Endothelial cell of umbilical vein (primary cell): Measurements from ENCODE around the gene PDGFA. TPM values are rescaled to one million over a fixed set of nuclear protein-coding genes. Genes with fewer than 3 reads are reported as not detected.

Experiments
- BruUV-seq: library from RNA; stranded (reverse); fragments of 400-500 nt; replicated peaks from 2 replicates; lab custom pipeline; 2021; lab: Mats Ljungman, UMichigan
- CTCF ChIA-PET: fragments of 300-600, 350-600 bp; sonication (Branson Sonifier 250); formaldehyde crosslinking; loops from one replicate; lab custom pipeline; 2021; ENCODE audit warnings: antibody characterized with exemption, inconsistent platforms; lab: Charles Lee
- POLR2A ChIA-PET: fragments of 300-600, 350-600 bp; sonication (Branson Sonifier 250); formaldehyde crosslinking; loops from one replicate; lab custom pipeline; 2021; ENCODE audit warnings: antibody characterized with exemption, inconsistent platforms; lab: Charles Lee
- DNase-seq: peaks from one replicate; pipeline ENCODE4 v3.0.0-alpha.2; 2011; ENCODE audit warnings: low read depth, low spot score
- FAIRE-seq: peaks from 2 replicates; lab custom pipeline; 2011; peaks lifted over from hg19 to GRCh38; lab: Jason Lieb, UNC
- H2AFZ ChIP-seq: 2 replicates; pipeline ENCODE4 v1.6.0; 2012; ENCODE audit warnings: low read depth, low read length, control low read depth, inconsistent platforms
- H3K27ac ChIP-seq: 2 replicates; pipeline ENCODE4 v1.5.1; 2011; ENCODE audit warnings: low read depth, mild to moderate bottlenecking, control low read depth, low read length, moderate library complexity; ENCODE audit not compliant: insufficient read depth
- H3K27me3 ChIP-seq, 2 experiments: 2 replicates each; pipeline versions ENCODE4 v1.6.0 to v1.6.1; 2011; ENCODE audit warnings: low read length in 2 of 2, mixed read lengths in 1 of 2; ENCODE audit not compliant: control insufficient read depth in 2 of 2, insufficient read depth in 2 of 2
- H3K36me3 ChIP-seq, 2 experiments: 2 replicates in 1 of 2; 3 replicates in 1 of 2; pipeline ENCODE4 v1.5.1; 2011; ENCODE audit warnings: low read length in 2 of 2, mild to moderate bottlenecking in 1 of 2, moderate library complexity in 1 of 2; ENCODE audit not compliant: control insufficient read depth in 2 of 2, insufficient read depth in 2 of 2; ENCODE audit errors: extremely low read depth in 1 of 2
- H3K4me1 ChIP-seq: 3 replicates; pipeline ENCODE4 v1.5.1; 2011; ENCODE audit warnings: mild to moderate bottlenecking, low read length; ENCODE audit not compliant: control insufficient read depth, insufficient read depth; ENCODE audit errors: extremely low read depth
- H3K4me2 ChIP-seq: 2 replicates; pipeline ENCODE4 v1.6.1; 2011; ENCODE audit warnings: low read length, control low read depth, mixed read lengths; ENCODE audit not compliant: insufficient read depth
- H3K4me3 ChIP-seq, 3 experiments: fragments of 200-600 bp in 1 of 3; sonication (generic), shearing (Covaris generic) in 1 of 3; replicated peaks in 1 of 3; 2 replicates each; pipeline ENCODE4 v1.5.1; 2011 to 2016; ENCODE audit warnings: control low read depth in 3 of 3, low read length in 3 of 3, mild to moderate bottlenecking in 2 of 3, inconsistent platforms in 1 of 3, low read depth in 1 of 3, moderate library complexity in 1 of 3; ENCODE audit not compliant: insufficient read depth in 1 of 3
- H3K79me2 ChIP-seq: 2 replicates; pipeline ENCODE4 v1.6.0; 2012; ENCODE audit warnings: low read length, inconsistent platforms; ENCODE audit not compliant: control insufficient read depth, insufficient read depth
- H3K9ac ChIP-seq: replicated peaks from 2 replicates; pipeline ENCODE3; 2011; ENCODE audit warnings: low read length, control low read depth; ENCODE audit not compliant: insufficient read depth; ENCODE audit errors: extremely low read depth
- H3K9me1 ChIP-seq: replicated peaks from 3 replicates; pipeline ENCODE4 v1.6.0; 2011; ENCODE audit warnings: mild to moderate bottlenecking, low read length; ENCODE audit not compliant: control insufficient read depth, insufficient read depth; ENCODE audit errors: extremely low read depth
- H3K9me3 ChIP-seq: replicated peaks from 2 replicates; pipeline ENCODE4 v1.5.1; 2012; ENCODE audit warnings: low read length, inconsistent platforms; ENCODE audit not compliant: control insufficient read depth, insufficient read depth
- H4K20me1 ChIP-seq: replicated peaks from 2 replicates; pipeline ENCODE3; 2011; ENCODE audit warnings: mild to moderate bottlenecking, low read length; ENCODE audit not compliant: control insufficient read depth, insufficient read depth; ENCODE audit errors: extremely low read depth
- EZH2 ChIP-seq: IDR thresholded peaks from 2 replicates; pipeline ENCODE4 v1.6.1; 2012; ENCODE audit warnings: borderline replicate concordance, low read depth, mild to moderate bottlenecking, moderate library complexity, low read length, inconsistent platforms; ENCODE audit not compliant: severe bottlenecking
- FOS ChIP-seq: IDR thresholded peaks from 2 replicates; pipeline ENCODE4 v1.6.1; 2011; ENCODE audit warnings: mild to moderate bottlenecking, low read length, moderate library complexity, borderline replicate concordance; ENCODE audit not compliant: insufficient read depth
- GATA2 ChIP-seq: IDR thresholded peaks from 2 replicates; pipeline ENCODE4 v1.7.0; 2011; ENCODE audit warnings: low read depth, mild to moderate bottlenecking, moderate library complexity, mixed read lengths, low read length; ENCODE audit not compliant: insufficient read length, insufficient read depth
- JUN ChIP-seq: IDR thresholded peaks from 2 replicates; pipeline ENCODE4 v1.6.1; 2011; ENCODE audit warnings: borderline replicate concordance, low read depth; ENCODE audit not compliant: insufficient read length, insufficient read depth
- MYC ChIP-seq: IDR thresholded peaks from one replicate; pipeline ENCODE4 v1.6.1; 2011; ENCODE audit warnings: mild to moderate bottlenecking, low read depth, low read length
- POLR2A ChIP-seq: IDR thresholded peaks from 2 replicates; pipeline ENCODE4 v1.6.1; 2012; ENCODE audit warnings: low read depth, mild to moderate bottlenecking, control low read depth, low read length
- POLR2AphosphoS5 ChIP-seq: IDR thresholded peaks from 2 replicates; pipeline ENCODE4 v1.6.1; 2012; ENCODE audit warnings: low read depth, mild to moderate bottlenecking, control low read depth, low read length, moderate library complexity; ENCODE audit not compliant: insufficient read depth
- dilution Hi-C: fragments of 300-500 bp; cut with MboI; formaldehyde crosslinking; loops from one replicate; pipeline ENCODE4 v1.15.0; 2019; ENCODE audit warnings: low sequenced_read_pairs; ENCODE audit not compliant: extremely low pct_ligation_motif_present
- intact Hi-C: fragments of 100-400 bp; cut with micrococcal nuclease; formaldehyde crosslinking; loops from one replicate; pipeline ENCODE4 v1.10.0; 2022
- polyA plus RNA-seq, 4 experiments: library from polyadenylated mRNA; depleted of rRNA in 3 of 4; stranded (reverse) in 3 of 4; unstranded in 1 of 4; fragments of >200 nt; gene quantifications; 2 replicates each; pipeline versions ENCODE4 v1.2.1 to v1.2.3, GENCODE V29; 2011 to 2012; ENCODE audit warnings: missing spikeins in 1 of 4
- total RNA-seq: library from RNA; stranded (reverse); gene quantifications from 2 replicates; pipeline ENCODE4 v1.2.3, GENCODE V29; 2021
- TF ChIP-seq, protein P1 (sequence below), 2 donors: IDR thresholded peaks; 1 replicate in 1 of 2; 2 replicates in 1 of 2; pipeline ENCODE4 v1.5.1; 2011; ENCODE audit warnings: low read length in 2 of 2, mild to moderate bottlenecking in 2 of 2, moderate library complexity in 2 of 2, control low read depth in 1 of 2, inconsistent platforms in 1 of 2, low read depth in 1 of 2; ENCODE audit not compliant: insufficient read depth in 1 of 2; ENCODE audit errors: extremely low read depth in 1 of 2
- TF ChIP-seq, protein P2 (sequence below): IDR thresholded peaks from 2 replicates; pipeline ENCODE4 v1.6.1; 2011; ENCODE audit not compliant: insufficient read depth, insufficient read length

Gene PDGFA
- total and polyA plus RNA-seq, 2 donors (not counting 3 experiments of a cell fraction or from before 2014, with no cell fraction given) = 17.4 to 62.4 TPM

DNA sequence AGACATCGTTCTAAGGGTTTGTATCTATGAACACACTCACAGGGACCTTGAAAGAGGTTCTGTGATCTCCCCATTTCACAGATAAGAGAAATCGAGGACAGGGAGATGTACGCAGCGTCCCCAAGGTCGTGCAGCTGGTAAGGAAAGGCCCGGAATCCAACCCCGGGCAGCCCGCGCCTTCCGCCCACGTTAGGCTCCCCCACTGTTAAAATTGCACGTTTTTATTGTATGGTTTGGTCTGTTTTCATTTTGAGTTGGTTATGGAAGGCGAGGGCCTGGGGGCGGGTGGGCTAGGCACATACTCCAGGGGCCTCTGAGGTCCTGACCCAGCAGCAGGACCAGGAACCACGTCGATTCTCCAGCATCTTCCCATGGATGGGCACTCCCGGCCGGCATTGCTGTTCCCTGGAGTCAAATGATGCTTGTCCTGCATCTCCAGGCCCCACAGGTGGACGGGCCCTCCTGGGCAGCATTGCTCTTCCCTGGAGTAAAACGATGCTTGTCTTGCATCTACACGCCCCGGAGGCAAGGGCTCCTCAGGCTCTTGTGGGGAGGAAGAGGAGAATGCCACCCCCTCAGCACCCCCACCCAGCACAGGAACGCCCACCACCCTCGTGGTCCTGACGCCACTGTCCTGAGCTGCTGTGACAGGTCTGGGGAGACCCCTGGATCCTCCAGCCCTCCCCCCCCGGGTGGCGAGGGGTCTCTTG, 65.9 kb downstream of the PDGFA start:
- no peak for TF ChIP-seq MYC
- TF ChIP-seq JUN = no peak
- TF ChIP-seq, protein P1, sequence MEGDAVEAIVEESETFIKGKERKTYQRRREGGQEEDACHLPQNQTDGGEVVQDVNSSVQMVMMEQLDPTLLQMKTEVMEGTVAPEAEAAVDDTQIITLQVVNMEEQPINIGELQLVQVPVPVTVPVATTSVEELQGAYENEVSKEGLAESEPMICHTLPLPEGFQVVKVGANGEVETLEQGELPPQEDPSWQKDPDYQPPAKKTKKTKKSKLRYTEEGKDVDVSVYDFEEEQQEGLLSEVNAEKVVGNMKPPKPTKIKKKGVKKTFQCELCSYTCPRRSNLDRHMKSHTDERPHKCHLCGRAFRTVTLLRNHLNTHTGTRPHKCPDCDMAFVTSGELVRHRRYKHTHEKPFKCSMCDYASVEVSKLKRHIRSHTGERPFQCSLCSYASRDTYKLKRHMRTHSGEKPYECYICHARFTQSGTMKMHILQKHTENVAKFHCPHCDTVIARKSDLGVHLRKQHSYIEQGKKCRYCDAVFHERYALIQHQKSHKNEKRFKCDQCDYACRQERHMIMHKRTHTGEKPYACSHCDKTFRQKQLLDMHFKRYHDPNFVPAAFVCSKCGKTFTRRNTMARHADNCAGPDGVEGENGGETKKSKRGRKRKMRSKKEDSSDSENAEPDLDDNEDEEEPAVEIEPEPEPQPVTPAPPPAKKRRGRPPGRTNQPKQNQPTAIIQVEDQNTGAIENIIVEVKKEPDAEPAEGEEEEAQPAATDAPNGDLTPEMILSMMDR (IDR thresholded peaks at IDR 0.05; ENCODE audit: extremely low read depth in 1 of 2, insufficient read depth in 1 of 2, low read depth in 1 of 2, low read length in 2 of 2) = no peak
- no peak for TF ChIP-seq POLR2A
- TF ChIP-seq FOS = no peak
- no peak for TF ChIP-seq GATA2
- TF ChIP-seq, protein P2, sequence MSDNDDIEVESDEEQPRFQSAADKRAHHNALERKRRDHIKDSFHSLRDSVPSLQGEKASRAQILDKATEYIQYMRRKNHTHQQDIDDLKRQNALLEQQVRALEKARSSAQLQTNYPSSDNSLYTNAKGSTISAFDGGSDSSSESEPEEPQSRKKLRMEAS = no peak
- no peak for TF ChIP-seq POLR2AphosphoS5
- TF ChIP-seq EZH2 = no peak
- Histone ChIP-seq H3K27me3 (peaks cover 2 to 6% of the 10 kb centered on the region in 2 experiments), H3K27ac (no peak overlapping the region)

More for the DNA sequence above, 65.9 kb downstream of the PDGFA start:
- ChIA-PET CTCF (no interaction called here), POLR2A (no interaction called here)
- Histone ChIP-seq H4K20me1 (no peaks in the 10 kb centered on the region), H3K4me1 (peaks cover 6% of the 10 kb centered on the region), H3K36me3 (no peaks in the 10 kb centered on the region), H3K4me3 (no peak overlapping the region), H3K79me2 (no peaks in the 10 kb centered on the region), H3K9me3 (no peaks in the 10 kb centered on the region), H3K4me2 (no peak overlapping the region), H3K9me1 (no peaks in the 10 kb centered on the region), H2AFZ (no peak overlapping the region), H3K9ac (no peak overlapping the region)
- dilution Hi-C loops = no loop called here
- DNase-seq (no peak), FAIRE-seq (no peak)
- BruUV-seq = no TSS peak
- intact Hi-C loops = no loop called here
